H54 (cell line): ENCODE data around the gene RBM17.

Experiments used
- DNase-seq: peaks from one replicate; pipeline ENCODE4 v3.0.0; 2011; ENCODE audit warnings: low spot score, mixed read lengths; ENCODE audit not compliant: insufficient read length
- FAIRE-seq: peaks from 3 replicates; lab custom pipeline; 2011; peaks lifted over from hg19 to GRCh38; lab: Jason Lieb, UNC
- POLR2A ChIP-seq: IDR thresholded peaks from 2 replicates; pipeline ENCODE4 v1.6.1; 2011; ENCODE audit warnings: low read depth, mild to moderate bottlenecking, low read length

RBM17 gene

DNA sequence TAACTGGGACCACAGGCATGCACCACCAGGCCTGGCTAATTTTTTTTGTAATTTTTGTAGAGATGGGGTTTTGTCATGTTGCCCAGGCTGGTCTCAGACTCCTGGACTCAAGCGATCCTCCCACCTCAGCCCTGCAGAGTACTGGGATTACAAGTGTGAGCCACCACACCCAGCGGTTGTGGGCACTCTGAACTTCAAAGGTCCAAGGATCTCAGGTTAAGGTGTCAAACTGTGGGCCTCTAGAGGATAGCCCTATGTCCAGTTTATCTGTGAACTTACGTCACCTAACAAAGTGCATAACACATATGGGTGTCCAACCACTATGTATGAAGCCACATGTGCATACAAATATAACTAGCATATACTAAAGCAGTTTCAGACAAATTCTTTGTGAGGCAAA lies 23.4 kb upstream of the RBM17 start:
- no peak for FAIRE-seq

DNA sequence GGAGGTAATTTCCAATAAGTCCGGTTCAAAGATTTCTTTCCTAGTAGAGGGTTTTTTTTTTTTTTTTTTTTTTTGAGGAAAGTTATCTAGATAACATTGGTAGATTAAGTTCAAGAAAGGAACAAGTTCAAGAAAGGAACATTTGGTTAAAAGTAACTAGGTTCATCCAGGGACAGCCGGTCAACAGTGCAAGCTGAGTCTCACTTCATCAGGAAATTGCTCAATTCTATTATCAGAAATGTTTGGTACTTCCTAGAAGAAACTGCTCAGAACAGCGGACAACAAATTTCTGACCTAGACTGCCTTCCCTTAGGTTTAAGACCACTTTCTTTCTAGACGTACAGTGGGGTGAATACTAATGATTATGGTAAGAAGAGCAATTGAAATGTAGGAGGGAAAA lies 23.0 kb upstream of the RBM17 start:
- no peak for TF ChIP-seq POLR2A
- DNase-seq (no peak), FAIRE-seq (no peak)

More for the DNA sequence above, 23.4 kb upstream of the RBM17 start:
- no peak for TF ChIP-seq POLR2A
- DNase-seq = no peak

DNA sequence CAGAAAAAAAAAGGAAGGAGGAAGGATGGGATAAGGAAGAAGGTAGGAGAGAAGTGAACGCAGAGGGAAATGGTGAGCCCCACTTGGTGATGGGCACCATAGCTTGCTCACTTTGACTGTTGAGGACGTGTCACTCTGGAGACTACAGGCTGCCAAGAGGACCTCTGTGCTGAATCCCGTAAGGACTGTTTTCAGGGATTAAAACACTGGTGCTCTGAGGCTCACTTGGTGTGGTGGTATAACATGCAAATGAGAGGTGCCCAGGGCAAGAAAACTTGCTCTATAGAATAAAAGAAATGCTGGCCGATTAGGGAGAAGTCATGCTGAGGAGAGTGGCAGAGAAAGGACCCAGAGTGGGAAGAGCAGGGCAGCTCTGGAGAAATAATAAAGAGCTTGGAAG lies 21.4 kb upstream of the RBM17 start:
- no peak for TF ChIP-seq POLR2A
- FAIRE-seq (no peak), DNase-seq (no peak)

DNA sequence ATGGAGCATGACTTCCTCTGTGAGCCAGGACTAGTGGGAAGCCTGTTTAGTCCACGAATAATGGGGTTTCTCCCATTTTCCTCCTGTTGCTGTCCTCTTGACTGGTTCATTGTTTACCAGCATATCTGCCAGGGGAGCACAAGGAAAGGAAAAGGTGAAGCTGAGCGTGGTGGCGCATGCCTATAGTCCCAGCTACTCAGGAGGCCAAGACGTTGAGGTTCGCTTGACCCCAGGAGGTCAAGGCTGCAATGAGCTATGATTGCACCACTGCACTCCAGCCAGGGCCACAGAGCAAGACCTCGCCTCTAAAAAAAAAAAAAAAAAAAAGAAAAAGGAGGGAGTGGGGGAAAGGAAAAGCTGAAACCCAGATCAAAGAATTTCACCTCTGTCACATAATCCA lies 20.8 kb upstream of the RBM17 start:
- no peak for DNase-seq
- FAIRE-seq = no peak
- no peak for TF ChIP-seq POLR2A

DNA sequence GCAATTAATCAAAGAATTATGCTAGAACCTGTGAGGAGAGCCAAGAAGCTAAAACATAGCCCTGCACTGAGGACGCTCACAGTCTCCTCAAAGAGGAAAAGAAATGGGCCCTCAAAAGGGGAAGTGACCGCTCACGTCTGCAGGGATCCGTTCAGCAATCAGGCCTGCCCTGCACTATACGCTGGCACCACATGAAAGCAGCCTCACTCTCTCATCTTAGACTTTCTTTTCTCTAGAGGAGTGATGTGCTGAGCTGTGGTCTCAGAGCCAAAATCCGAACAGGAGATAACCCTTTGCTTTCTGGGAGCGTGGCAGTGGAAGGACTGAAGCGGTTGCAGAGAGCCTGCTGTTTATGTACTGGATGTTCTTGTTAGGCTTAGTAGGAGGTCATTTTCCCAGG lies 20.4 kb upstream of the RBM17 start:
- FAIRE-seq (no peak), DNase-seq (no peak)
- no peak for TF ChIP-seq POLR2A

DNA sequence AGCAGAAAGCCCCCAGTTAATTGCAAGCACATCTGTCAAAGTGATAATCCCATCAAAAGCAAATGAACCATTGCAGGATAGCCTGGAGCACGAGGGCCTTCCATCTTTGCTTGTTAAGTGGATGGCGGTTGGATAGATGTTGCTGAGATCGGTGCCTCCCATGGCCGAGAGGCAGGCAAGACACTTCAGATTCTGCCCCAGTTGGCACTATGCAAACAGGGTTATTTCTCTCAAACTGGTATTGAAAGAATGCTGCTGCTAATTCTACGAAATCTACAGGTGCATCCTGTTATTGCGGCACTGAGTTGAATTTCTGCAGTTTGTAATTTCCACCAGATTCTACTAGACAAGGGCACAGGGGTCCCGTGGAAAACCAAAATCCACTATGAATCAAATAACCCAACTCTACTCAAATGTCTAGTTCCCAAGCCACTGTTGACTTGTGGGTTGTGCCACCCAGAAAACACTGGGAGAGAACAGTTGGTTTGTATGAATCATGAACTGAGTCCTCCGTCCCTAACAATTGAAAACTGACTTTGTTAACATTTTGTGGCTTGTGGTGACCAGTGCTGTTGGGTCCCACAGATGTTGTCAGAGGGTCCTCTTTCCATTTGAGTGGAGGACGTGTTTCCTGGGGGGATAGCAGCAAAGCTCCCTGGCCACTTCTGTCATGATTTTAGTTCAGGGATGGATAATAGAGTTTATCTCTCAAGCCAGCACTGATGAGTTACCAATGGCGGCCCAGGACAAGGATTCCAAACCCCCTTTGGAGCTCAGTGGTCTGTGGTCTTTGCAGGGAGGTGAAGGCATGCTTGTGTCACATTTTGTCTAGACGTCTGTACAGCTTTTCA lies 19.5 kb upstream of the RBM17 start:
- DNase-seq (no peak), FAIRE-seq (no peak)

DNA sequence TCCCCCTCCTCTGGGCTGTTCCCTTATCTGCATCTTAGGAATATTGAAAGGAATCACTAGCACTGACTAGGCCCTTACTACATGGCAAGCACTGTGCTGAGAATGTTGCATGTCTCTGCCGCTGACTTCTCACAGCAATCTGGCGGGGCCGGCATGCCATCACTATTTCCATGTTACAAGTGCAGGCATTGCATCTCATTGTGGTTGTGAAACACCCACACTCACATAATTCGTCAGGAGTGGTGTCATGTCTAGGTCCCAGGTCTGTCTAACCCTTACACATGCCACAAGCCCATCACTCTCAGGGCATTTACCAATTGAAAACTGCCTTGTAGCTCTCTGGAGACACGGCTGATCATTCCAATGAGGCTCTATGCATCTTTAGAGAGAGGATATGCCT lies 18.2 kb upstream of the RBM17 start:
- FAIRE-seq (no peak), DNase-seq (no peak)
- TF ChIP-seq POLR2A = no peak

More for the DNA sequence above, 19.5 kb upstream of the RBM17 start:
- no peak for TF ChIP-seq POLR2A

DNA sequence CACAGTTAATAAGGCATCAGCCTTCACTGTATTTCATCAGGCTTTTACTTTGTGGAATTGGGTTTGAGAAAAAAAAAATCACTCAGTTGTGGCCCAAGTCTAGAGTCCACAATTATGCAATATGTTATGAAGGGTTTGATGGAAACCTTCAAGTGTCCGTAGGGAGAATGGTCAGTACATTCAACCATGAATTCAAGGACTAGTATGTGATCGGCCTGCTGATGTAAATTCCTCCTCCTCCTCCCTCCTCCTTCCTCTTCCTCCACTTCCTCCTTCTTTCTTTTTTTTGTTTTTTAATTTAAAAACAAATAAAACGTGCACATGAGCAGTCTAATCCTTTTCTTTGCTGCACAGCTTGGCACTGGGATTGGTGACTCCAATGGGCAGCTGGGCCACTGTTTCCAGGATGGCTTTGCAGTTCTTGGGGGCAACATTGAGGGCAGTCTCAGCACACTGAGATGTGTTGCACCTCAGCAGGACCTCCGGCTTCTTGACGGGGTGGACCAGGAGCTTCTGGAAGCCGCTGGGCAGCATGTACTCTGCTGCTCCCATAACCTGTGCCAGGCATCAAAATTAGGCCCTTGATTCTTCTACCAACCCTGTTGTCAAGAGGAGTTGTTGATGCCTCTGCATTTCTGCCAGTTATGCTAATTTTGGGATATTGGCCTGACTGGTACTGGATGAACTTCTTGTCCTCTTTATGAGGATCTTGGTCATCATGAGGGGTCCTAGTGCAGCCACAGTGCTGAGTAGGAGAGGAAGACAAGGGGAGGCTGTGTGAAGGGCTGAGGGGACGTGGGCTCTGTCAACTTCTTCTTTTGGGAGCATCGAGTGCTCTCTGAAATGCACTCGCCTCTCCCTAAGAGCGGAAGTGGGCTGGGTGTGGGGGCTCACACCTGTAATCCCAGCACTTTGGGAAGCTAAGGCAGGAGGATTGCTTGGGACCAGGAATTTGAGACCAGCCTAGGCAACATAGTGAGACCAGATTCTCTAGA lies 17.4 kb upstream of the RBM17 start:
- FAIRE-seq (no peak), DNase-seq (no peak)
- TF ChIP-seq POLR2A = no peak

DNA sequence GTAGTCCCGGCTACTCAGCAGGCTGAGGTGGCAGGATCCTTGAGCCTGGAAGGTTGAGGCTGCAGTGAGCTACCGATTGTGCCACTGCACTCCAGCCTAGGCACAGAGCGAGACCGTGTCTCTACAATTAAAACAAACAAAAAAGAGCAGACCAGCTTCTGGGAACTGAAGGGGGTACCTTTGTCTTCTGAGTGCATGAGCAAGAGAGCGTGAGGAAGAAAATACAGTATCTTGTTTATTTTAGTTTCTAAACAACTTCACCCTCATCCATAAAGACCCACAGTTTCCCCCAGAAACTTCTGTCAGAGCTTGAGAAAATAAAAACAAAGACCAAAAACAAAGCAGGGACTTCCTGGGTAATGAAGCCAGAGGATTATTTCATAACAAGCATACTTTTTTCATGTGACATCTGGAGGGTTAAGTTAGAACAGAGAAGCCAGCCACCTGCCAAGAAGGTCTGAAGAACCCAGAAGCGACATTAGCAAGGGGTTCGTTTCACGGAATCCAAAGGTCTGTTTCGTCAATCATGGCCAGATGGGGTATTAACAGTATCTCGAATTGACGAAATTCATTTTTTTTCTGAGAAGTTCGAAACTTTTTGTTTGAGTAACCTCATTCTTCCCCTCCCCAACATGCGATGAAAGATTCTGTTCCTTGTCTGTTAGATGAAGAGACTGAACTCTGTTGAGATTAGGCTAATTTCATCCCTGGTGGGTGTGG lies 16.5 kb upstream of the RBM17 start:
- FAIRE-seq (no peak), DNase-seq (no peak)
- TF ChIP-seq POLR2A = no peak

DNA sequence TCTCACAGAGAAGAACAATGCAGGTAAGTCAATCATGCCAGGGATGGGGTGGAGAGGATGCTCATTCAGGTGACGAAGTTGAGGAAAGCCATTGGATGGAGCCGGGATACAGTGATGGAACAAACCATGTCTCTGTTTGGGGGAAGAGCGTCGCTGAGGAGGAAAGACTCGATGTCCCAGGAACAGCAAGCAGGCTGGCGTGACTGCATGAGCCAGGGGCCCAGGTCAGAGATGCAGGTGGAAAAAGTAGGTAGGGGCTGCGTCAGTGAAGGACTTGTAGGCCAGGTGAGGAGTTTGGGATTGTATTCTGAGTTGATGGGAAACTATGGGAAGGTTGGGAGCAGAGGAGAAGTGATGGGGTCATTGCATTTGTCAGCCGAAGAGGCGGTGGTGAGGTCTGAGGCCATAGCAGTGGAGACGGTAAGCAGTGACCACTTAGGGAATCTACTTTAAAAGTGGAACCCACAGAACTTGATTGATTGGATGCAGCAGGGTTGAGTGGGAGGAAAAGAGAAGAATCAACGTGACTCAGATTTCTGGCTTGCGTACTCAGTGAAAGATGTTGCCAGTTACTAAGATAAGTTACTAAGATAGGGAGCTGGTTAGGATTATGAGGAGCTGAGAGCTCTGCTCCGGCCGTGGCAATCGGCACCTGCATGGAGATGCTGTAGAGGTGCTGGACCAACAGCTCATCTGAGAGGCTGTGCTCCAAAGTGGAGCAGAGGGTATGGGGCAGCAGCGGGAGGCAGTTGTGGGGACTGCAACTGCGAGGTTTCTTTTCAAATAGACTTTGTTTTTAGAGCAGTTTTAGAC lies 14.1 kb upstream of the RBM17 start:
- FAIRE-seq (no peak), DNase-seq (peak; percentile 12)
- no peak for TF ChIP-seq POLR2A

DNA sequence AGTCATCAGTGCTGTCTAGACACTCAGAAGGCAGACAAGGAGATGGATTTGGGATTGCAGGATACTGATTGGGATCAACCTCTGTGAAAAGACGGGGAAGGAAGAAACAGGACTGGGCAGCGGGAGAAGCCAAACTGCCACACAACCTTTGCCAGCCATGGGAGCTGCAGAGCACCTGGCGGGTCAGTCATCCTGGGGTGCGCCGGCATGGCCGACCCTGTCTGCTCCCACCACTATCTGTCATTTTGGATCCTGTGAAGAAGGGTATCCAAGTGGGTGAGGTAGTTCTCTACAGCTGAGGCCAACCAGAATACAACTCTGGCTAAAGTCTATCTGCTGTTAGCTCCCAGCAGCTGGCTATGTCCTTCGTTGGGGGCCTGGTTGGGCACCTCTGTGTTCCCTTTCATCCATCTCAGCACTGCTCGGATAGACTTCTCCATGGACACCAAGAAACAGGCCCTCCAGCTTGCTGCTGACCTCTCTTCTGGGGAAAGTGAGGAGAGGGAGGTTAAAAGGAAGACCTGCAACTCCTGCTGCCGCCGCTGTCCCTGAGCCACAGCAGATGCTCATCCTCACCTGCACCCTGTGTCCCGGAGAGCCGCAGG lies 11.7 kb upstream of the RBM17 start:
- DNase-seq = no peak
- TF ChIP-seq POLR2A = no peak
- no peak for FAIRE-seq

DNA sequence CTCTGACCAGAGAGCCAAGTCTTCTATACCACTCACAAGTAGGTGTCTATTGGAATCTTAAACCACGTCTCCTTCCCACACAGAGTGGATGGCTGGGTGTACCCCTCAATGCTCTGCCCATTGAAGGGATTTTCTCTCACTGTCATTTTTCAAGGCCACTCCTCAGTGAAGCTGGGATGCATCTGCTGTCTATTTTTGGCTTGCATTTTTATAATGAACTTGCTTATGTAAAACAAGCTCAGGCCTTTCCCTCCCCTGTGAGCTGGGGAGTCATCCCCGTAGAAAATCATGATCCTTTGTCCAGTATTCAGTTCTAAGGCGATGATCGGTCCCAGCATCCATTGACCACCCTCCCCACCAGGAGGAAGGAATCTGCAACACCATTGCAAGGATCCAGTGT lies 9.8 kb upstream of the RBM17 start:
- no peak for FAIRE-seq
- no peak for DNase-seq
- TF ChIP-seq POLR2A = no peak
